Measurements from ENCODE around the gene CREB5. TPM values are rescaled to one million over a fixed set of nuclear protein-coding genes. Genes with fewer than 3 reads are reported as not detected.

Gene CREB5
- total RNA-seq, 4 donors from 2014 or later = 7.8 to 29.9 (median 12.9) TPM

DNA sequence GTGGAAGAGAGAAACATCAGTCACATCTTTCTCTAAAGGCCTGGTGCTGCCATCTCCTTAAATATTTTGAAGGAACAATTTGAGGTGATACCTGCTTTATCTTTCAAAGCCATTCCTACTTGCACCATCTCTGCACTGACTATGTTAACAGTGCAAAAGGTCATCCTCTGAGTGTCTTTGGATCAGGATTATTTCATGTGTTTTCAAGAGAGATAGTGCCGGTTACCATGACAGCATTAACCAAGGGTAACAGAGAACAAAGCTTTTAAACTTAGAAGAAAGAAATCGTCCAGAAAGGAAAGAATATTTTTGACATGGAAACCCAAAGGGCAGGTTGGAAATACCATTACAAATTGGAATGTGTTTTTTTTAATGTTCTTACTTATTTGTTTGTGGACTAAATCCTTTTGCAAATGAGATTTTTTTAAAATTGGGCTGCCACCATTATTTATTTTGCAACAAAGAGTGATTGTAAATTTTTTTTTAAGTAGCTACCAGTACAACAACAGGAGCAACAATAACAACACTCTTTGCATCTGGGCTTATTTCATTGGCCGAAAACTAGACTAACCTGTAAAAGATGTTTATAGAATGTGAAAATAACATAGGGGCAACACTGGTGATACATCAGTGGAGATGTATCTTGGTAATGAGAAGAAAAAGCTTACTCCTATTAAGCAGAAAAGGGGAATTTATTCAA is 234.2 kb downstream of the CREB5 start:
- H3K9me3 ChIP-seq = no peaks in the 10 kb centered on the region
- WGBS, 2 donors (ENCODE audit: low coverage in 1 of 2) = 64 to 69% methylated on average over 3 of the region's 3 CpGs
- H3K27ac ChIP-seq = no peak overlapping the region
- H3K27me3 ChIP-seq = no peaks in the 10 kb centered on the region
- no peaks in the 10 kb centered on the region for H3K36me3 ChIP-seq
- TF ChIP-seq CTCF (IDR thresholded peaks at IDR 0.05) (no peak), EP300 (IDR thresholded peaks at IDR 0.05) (no peak), POLR2AphosphoS5 (IDR thresholded peaks at IDR 0.05) (no peak), POLR2A (IDR thresholded peaks at IDR 0.05) (no peak)
- no peak overlapping the region for H3K4me3 ChIP-seq
- ATAC-seq = no peak
- H3K4me1 ChIP-seq = peaks cover 0 to 17% (median 3%) of the 10 kb centered on the region in 3 donors

DNA sequence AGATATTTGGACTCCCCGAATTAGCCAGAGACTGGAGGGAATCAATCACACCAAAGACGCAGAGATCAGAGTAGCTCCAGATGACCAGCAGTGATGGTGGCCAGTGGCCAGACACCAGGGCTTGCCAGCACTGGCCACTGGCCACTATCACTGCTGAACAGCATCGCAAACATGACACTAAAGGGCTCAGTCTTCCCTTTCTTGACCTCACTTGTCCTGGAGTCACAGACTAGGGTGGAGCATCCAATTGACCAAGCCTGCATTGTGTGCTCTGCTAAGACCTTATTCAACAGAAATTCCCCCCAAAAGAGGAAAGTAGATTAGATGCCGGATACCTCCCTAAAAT is 234.7 kb downstream of the CREB5 start:
- H3K4me3 ChIP-seq = no peak overlapping the region
- ATAC-seq = no peak
- H3K27ac ChIP-seq = no peak overlapping the region
- H3K4me1 ChIP-seq = peaks cover 0 to 16% (median 3%) of the 10 kb centered on the region in 3 donors
- 70 to 72% methylated on average over 3 to 4 of the region's 4 CpGs for WGBS, 2 donors (ENCODE audit: low coverage in 1 of 2)
- TF ChIP-seq EP300 (IDR thresholded peaks at IDR 0.05) = no peak
- no peak for TF ChIP-seq CTCF (IDR thresholded peaks at IDR 0.05)
- TF ChIP-seq POLR2A (IDR thresholded peaks at IDR 0.05) = no peak
- H3K27me3 ChIP-seq = no peaks in the 10 kb centered on the region
- H3K36me3 ChIP-seq = no peaks in the 10 kb centered on the region
- H3K9me3 ChIP-seq = no peaks in the 10 kb centered on the region

DNA sequence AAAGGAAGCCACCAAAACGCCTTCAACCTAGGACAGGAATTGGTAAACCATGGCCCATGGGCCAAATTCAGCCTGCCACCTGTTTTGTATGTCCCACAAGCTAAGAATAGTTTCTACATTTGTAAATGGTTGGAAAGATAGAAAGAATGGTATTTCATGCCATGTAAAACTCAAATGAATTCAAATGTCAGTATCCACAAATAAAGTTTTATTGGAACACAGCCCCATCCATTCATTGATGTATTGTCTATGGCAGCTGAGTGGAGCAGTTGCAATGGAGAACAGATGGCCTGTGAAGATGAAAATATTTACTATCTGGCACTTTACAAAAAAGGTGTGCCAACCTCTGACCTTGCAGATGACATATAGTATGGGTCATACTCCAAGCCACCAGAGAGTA is 236.9 kb downstream of the CREB5 start:
- H3K4me1 ChIP-seq = no peaks in the 10 kb centered on the region
- no peaks in the 10 kb centered on the region for H3K9me3 ChIP-seq
- no peak overlapping the region for H3K27ac ChIP-seq
- H3K36me3 ChIP-seq = no peaks in the 10 kb centered on the region
- 82 to 100% methylated on average over 1 of the region's 1 CpG for WGBS, 2 donors (ENCODE audit: low coverage in 1 of 2)
- H3K4me3 ChIP-seq = no peak overlapping the region
- ATAC-seq = no peak
- H3K27me3 ChIP-seq = no peaks in the 10 kb centered on the region
- TF ChIP-seq POLR2AphosphoS5 (IDR thresholded peaks at IDR 0.05) (no peak), POLR2A (IDR thresholded peaks at IDR 0.05) (no peak), CTCF (IDR thresholded peaks at IDR 0.05) (no peak), EP300 (IDR thresholded peaks at IDR 0.05) (no peak)

DNA sequence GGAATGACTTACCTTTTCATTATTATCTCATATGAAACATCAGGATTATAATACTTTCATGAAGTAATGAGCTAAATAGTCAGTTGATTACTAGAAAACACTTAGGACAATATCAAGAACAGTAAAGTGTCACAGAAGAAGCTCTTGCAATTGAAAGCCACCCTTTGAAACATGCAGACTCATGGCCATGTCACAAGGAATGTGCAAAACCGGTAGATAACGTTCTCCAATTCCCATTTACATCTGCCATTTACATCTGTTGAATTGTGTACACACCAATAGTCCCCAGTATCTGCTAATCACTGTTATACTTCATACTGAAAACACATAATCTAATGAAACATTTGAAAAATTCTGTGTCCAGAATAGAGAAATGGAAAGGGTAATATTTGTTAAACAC is 237.5 kb downstream of the CREB5 start:
- H3K4me3 ChIP-seq = no peak overlapping the region
- ATAC-seq = no peak
- 83% methylated on average over 2 of the region's 2 CpGs for WGBS, 2 donors (ENCODE audit: low coverage in 1 of 2)

More for the DNA sequence above, 237.5 kb downstream of the CREB5 start:
- Histone ChIP-seq H3K36me3 (no peaks in the 10 kb centered on the region), H3K9me3 (no peaks in the 10 kb centered on the region), H3K27me3 (no peaks in the 10 kb centered on the region), H3K27ac (no peak overlapping the region), H3K4me1 (no peaks in the 10 kb centered on the region)
- TF ChIP-seq EP300 (IDR thresholded peaks at IDR 0.05) (no peak), CTCF (IDR thresholded peaks at IDR 0.05) (no peak), POLR2A (IDR thresholded peaks at IDR 0.05) (no peak), POLR2AphosphoS5 (IDR thresholded peaks at IDR 0.05) (no peak)
